GM23338 (cell line): ENCODE results near the gene SYCP3.

Source experiments
- CREB1 ChIP-seq: fragments of 250-450 bp; sonication (Bioruptor Pico); IDR thresholded peaks from 2 replicates; pipeline ENCODE4 v1.5.0; 2020; ENCODE audit warnings: low read depth, mild to moderate bottlenecking, moderate library complexity
- CTCF ChIP-seq, 2 experiments: fragments of 200-600 bp in 1 of 2; sonication (generic) in 1 of 2; conservative IDR thresholded peaks; 2 replicates each; pipeline versions ENCODE4 v1.5.1 to v1.6.1; 2016 to 2017; ENCODE audit warnings: antibody characterized with exemption in 2 of 2, low read depth in 2 of 2, mild to moderate bottlenecking in 2 of 2, moderate library complexity in 1 of 2
- EZH2 ChIP-seq: fragments of 200-600 bp; sonication (generic); IDR thresholded peaks from one replicate; pipeline ENCODE4 v1.8.0; 2017; ENCODE audit warnings: antibody characterized with exemption, mild to moderate bottlenecking, low read depth; ENCODE audit not compliant: unreplicated experiment
- POLR2AphosphoS5 ChIP-seq: IDR thresholded peaks from 2 replicates; pipeline ENCODE4 v1.6.1; 2016; ENCODE audit warnings: antibody characterized with exemption, low read depth

- no peak for TF ChIP-seq CTCF (conservative IDR thresholded peaks at IDR 0.05; ENCODE audit: low read depth in 2 of 2)
- TF ChIP-seq EZH2 = no peak
- no peak for TF ChIP-seq POLR2AphosphoS5
- TF ChIP-seq CREB1 = no peak
These were observed 22.5 kb upstream of the SYCP3 start for GRCh38 chr12:101761781-101762180.
